Activated CD4-positive, CD25-positive, alpha-beta regulatory T cell treated with anti-CD3 and anti-CD28 coated beads, Interleukin-2, amount 50 U/mL, for 16 hours (primary cell): ENCODE data around the gene SMIM38.
"Not testable (repeated sequence)": the region's sequence is repeated elsewhere in the genome, so short reads cannot be mapped to it uniquely, and the experiment has no call there.

ENCODE experiments used
- DNase-seq: peaks from one replicate; pipeline ENCODE4 v3.0.0-alpha.2; 2020; ENCODE audit warnings: low read depth, low spot score

The SMIM38 gene

GRCh38 chr11:69140161-69140560 lies 15.6 kb upstream of the SMIM38 start:
- not testable (repeated sequence) for DNase-seq

- no peak for DNase-seq
Measured at GRCh38 chr11:69140635-69141034, 15.1 kb upstream of the SMIM38 start.

GRCh38 chr11:69141742-69142141 lies 14.0 kb upstream of the SMIM38 start:
- DNase-seq = no peak

GRCh38 chr11:69142895-69143294 lies 12.8 kb upstream of the SMIM38 start:
- DNase-seq = no peak

DNA sequence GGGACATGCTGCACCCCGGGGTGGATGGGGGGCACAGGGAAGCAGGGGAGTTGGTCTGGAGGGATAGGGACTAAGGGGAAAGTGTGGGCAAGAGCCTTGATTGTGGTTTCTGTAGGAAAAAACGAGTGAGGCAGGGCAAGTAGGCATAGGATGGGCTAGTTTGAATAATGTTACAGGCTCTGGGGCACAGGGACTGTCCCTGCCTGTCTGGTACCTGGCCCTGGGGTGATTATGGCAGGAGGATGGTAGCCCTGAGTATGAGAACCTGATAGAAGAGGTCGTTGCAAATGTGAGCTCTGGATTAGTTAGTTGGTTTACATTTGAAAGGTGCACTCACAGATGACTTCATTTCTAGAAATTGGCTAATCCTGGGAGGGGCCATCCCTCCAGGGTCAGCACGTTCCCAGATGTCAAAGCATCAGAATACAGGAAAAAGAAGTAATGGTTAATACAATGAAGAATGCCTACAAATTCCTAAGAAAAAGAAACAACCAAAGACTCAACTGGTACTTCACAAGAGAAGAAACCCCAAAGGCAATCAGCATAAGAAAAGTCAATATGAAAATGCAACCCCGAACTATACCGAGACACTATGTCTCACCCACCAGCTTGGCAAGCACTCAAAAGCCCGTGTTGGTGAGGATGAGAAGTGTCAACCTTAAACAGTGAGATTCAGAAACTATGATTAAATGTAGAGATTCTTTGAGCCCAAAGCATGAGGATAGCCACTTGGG lies 11.3 kb upstream of the SMIM38 start:
- no peak for DNase-seq

GRCh38 chr11:69145050-69145380 lies 10.7 kb upstream of the SMIM38 start:
- DNase-seq = no peak

- no peak for DNase-seq
Measured at GRCh38 chr11:69148377-69148762, 7.4 kb upstream of the SMIM38 start.

- DNase-seq = no peak
Measured at GRCh38 chr11:69148806-69149205, 6.9 kb upstream of the SMIM38 start.

DNA sequence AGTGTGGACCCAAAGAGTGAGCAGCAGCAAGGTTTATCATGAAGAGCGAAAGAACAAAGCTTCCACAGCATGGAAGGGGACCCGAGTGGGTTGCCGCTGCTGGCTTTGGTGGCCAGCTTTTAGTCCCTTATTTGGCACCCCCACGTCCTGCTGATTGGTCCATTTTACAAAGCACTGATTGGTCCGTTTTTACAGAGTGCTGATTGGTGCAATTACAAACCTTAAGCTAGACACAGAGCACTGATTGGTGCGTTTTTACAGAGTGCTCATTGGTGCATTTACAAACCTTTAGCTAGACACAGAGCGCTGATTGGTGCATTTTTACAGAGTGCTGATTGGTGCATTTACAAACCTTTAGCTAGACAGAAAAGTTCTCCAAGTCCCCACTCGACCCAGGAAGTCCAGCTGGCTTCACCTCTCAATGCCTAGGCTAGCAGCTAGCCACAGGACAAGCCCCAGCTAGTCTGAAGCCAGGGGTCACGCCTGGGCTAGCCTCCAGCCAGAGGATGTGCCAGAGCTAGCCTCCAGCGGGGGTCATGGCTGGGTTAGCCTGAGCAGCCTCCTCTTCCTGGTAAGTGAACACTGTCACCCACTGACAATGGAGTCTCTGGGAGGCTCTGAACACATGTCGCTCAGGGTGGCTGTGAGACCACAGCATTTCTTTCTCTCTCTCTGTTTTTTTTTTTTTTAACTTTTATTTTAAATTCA lies 6.2 kb upstream of the SMIM38 start:
- DNase-seq = not testable (repeated sequence)

GRCh38 chr11:69150175-69150574 lies 5.6 kb upstream of the SMIM38 start:
- DNase-seq = no peak

GRCh38 chr11:69151836-69152235 lies 3.9 kb upstream of the SMIM38 start:
- DNase-seq = no peak

DNA sequence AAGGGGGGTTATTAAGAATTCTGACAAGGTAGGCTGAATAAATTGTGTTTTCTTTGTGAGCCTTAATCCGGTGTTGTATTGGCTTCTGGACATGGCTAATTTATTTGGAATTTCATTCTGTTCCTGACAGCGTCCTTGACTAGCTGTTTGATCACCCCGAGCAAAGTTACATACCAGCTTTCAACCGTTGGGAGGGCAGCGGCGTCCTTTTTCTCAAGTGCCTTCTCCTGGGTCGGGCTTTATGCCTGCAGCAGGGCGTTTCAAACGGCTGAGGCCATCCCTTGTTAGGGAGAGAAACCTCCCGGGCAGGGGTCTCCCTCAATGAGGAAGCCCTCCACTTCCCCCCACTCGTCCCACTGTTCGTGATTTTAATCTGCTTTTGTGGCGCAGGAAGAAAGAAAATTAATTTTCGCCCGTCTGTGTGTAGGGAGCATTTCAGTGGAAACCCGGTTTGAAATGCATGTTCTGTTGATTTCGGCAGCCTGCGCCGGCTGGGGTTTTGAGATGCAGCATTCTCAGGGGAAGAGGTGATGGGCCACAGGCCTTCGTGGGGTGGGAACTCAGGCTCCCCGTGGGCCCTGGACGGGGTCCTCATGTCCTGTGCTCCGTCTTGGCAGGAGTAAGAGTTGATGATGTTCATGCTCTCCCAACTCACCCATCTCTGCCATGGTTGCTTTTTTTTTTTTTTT lies 2.9 kb upstream of the SMIM38 start:
- no peak for DNase-seq

- DNase-seq = no peak
Measured at GRCh38 chr11:69153661-69154060, 2.1 kb upstream of the SMIM38 start.

DNA sequence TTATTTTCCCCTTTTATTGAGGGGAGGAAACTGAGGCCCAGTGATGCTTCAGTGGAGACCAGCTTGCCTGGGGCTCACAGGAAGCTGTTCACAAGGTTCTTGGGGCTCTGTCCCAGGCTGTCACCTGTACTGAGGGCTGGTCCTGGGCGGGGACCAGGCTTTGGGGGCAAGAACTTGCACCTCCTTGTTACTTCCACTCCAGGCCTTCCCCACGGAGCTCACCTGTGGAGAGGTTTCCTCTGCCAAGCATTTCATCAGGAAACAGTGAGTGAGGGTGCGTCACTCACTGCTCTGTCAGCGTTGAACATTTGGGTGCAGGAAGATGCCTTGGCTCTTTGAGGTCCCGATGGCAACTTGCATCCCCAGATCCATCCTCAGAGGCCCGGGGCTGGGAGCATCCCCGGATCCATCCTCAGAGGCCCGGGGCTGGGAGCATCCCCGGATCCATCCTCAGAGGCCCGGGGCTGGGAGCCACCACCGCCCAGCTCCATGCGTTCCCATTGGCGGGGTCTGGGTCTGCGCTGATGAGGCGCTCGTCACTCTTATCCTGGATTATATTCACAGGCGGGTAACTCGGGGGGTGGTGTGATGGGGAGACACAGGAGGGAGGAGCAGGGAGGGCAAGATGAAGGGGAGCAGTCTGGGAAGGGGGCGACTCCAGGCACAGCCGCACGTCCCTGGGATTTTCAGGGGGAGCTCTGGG lies 1.4 kb upstream of the SMIM38 start:
- no peak for DNase-seq

DNA sequence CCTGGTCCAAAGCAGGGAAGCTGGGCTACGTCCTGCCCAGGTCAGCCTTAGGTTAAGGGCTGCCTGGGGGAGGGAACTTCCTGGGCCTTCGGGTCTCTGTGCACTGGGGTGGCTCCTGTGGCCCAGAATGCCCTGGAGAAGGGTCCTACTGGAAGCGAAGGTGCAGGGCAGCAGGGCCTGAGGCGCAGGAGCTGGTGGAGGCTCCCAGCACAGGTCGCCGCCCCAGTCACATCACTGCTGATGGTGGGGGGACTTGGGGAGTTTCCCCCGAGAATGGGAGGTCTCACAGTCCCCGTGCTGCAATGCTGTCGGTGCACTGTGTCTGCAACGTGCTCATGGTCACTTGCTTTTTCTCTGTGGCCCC lies 815 bp upstream of the SMIM38 start:
- no peak for DNase-seq

DNA sequence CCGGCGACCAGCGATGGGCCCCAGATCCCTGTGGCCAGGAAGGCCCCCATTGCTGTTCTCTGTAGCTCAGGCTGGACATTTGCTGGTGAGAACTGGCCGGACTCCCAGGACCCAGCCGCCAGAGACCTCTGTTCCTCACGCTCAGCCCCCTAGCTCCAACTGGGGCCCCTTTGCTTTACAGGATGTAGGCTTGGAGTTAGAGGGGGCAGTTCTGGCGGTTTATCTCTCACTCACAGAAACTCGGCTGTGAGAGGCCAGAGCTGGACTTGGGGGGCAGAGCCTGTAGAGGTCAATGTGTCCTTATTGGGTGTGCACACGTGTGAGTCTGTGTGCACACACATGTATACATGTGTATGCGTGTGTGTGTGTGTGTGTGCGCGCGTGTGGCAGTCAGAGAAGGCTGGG lies 502 bp downstream of the SMIM38 start:
- no peak for DNase-seq

- DNase-seq = no peak
Measured at GRCh38 chr11:69156673-69157155, 979 bp downstream of the SMIM38 start.

DNA sequence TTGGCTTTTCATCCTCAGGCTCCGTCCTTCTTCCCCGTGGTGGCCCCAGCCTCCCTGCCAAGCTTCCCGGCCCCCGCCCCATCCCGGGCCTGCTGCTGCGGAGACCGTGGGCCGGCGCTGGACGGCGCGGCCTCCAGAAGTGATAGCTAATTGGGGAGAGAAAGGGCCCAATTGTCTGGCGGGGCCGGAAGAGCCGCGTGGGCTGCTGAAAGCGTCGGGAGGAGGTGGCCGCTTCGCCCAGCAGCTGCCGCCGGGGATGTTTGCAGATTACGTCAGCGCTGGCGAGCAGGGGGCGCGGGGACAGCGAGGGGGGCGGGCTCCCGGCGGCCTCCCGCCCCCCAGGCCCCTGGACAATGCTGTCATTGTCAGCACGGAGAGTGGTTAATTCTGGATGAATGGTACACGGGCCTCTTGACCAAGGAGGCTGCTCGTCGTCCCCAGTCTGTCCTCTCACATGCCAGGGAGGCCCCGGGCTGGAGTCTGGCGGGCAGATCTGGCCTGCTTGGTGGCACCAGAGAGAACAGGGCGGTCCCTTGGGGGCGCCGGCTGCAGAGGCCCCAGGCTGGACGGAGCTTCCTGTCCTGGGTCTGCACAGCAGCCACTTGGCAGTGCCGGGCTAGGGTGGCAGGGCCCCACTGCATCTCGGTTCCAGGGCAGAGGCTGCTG lies 1.6 kb downstream of the SMIM38 start:
- no peak for DNase-seq

- no peak for DNase-seq
Measured at GRCh38 chr11:69157822-69158231, 2.1 kb downstream of the SMIM38 start.

GRCh38 chr11:69158301-69159149 lies 2.8 kb downstream of the SMIM38 start:
- DNase-seq = no peak
